GM21526 (cell line): ENCODE data around the gene SYT7.

ENCODE experiments used
- ATAC-seq: cut with Tn5 transposase; IDR thresholded peaks from one replicate; pipeline ENCODE4 v1.9.1; 2021; ENCODE audit warnings: moderate library complexity; ENCODE audit not compliant: unreplicated experiment, low FRiP score

Gene SYT7

DNA sequence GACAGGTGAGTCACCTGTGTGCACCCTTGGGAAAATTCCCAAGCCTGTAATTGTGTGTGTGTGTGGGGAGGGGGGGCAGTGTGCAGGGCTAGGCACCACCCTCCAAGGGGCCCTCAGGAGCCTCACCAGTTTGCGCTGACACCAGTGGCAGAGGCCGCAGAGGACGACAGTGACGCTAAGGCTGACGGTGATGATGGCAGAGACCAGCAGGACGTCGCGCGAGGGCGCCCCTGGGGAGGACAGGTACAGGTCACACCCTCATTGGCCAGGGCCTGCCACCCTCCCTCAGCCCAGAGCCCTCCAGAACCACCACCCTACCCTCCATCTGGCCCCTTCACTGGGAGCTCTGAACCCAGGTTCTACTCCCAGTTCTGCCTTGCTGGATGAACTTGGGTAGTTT lies 24.9 kb downstream of the SYT7 start:
- ATAC-seq = no peak

GRCh38 chr11:61555051-61555969 lies 25.6 kb downstream of the SYT7 start:
- ATAC-seq = no peak

DNA sequence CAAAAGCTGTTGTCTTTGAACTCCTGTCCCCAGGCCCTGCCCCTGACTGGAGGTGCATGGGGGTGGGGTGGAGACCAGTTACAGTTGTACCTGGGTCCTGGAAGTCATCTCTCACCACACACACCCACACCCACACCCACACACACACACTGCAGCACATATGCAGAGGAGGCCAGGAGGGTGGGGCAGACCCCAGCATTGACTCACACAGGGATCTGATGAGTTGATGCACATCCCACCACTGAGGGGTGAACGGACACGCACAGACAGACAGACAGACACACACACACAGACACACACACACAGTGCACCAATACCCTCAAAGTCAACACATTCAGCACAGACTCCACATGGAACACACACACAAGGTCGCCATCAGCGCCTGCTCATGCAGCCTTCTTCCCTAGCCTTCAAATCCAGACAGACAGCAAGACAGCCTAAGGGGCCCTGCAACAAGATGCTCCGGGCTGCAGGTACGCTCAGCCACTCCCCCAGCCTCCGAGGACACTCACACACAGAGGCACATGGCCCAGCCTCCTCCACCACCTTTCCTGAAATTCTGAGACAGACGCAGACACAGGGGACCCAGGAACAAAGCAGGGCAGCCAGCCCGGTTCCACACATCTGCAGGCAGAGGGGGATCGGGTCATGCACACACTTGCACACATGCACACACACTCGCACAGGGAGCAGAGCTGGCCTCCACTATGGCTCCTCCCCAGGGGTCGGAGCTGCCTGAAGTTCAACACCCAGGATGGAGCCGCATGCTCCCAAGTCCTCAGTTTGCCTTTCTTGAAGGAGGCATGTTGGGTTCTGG lies 26.5 kb downstream of the SYT7 start:
- ATAC-seq = no peak

GRCh38 chr11:61553373-61554171 lies 27.3 kb downstream of the SYT7 start:
- ATAC-seq = no peak

DNA sequence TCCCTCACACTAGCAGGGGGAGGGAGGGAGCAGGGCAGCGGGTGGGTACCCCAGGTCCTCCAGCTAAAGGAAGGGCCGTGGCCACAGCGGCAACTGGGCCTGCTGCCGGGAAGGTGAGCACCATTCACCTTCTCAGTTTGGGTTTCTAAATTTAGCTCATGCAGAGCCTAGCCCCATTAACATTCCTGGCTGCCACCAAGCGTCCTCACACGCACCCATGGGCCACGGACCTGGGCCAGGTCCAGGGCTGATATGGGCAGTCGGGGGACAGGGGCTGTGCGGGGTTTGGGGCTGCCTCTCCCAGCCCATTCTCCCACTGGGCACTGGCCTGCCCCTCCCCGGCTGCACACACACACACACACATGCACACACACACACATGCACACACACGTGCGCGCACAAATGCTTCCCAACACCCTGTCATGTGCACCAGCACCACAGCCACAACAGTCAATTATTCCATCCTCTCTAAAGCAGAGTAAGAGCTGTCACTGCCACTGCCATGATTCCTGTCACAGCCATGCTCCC lies 28.7 kb downstream of the SYT7 start:
- no peak for ATAC-seq

DNA sequence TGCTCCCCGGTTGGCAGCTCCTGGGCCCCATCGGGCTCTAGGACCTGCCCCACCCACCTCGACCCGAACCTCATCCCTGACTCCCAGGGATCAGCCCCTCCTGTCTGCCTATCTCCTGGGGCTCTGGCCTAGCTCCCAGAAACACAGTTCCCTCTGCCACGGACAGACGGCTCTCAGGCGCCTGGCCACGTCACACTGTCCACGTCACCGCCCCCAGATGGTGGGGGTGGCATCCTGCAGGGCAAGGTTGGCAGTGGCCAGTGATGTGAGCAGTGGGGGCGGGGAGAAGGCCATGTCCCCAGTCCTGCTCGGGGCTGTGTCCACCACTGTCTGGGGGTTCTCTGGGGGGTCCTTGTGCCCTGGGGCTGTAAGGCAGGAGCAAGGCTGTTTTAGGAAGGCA lies 29.2 kb downstream of the SYT7 start:
- no peak for ATAC-seq

DNA sequence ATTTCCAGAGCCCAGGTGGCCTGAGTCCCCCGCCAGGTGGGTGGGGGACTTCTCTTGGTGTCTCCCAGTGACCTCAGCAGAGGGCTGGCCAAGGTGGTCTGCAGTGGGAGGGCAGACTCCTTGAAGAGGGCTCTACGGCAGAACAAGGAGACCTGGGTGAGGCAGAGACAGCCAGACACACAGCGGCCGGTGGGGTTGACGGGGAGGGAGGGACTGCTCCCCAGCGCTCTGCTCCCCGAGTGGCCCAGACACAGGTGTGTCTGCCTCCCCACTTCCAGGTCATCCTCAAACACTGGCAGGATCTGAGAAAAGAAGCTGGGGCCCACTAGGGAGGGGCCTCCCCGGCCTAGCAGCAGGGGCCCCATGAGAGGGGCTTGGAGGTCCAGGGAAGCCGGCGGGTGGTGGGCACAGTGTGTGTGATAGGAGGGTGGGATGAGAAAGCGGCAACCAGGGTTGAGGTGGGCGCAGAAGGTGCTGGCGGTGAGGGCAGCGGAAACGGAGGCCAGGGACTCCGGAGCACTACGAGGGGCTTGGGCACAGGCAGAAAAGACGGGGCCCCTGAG lies 30.1 kb downstream of the SYT7 start:
- ATAC-seq = no peak

- ATAC-seq = no peak
Observed at GRCh38 chr11:61549662-61550568, 31.0 kb downstream of the SYT7 start.

GRCh38 chr11:61549177-61549576 lies 31.7 kb downstream of the SYT7 start:
- ATAC-seq = no peak

GRCh38 chr11:61547246-61547645 lies 33.6 kb downstream of the SYT7 start:
- no peak for ATAC-seq

- ATAC-seq = no peak
Observed at GRCh38 chr11:61546663-61547062, 34.2 kb downstream of the SYT7 start.

DNA sequence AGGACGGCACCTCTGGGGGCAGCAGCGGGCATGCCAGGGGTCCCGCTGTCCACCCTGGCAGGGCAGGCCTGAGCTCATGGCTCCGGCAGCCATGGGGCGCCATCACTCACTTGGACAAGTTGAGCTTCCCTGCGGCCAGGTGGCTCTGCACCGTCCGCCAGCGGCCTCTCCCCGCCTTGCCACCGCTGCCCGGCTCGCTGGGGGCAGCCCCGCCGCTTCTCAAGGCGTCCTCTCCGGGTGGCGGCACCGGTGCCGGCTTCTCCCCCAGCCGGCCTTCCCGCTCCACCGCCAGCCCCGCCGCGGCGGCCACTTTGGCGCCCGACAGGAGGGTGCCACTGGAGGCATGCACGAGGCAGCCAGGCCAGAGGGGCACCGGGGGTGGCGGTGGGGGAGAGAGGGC lies 35.0 kb downstream of the SYT7 start:
- ATAC-seq = no peak

DNA sequence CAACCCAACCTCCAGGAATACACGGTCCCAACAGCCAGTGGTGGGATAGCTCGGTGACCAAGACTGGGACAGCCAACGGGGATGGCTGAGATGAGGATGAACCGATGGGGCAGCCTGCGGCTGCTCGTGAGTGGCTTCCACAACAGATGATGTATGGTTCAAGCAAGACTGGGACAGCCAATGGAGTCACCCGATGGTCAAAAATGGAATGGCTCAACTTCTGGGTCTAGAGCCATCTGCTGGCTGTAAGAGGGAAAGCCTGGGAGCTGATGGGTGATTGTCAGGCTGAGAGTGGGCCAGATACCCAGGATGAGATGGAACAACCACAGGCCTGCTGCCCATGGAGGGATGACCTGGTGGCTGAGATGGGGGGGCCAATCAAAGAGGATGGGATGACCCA lies 35.5 kb downstream of the SYT7 start:
- ATAC-seq = no peak

DNA sequence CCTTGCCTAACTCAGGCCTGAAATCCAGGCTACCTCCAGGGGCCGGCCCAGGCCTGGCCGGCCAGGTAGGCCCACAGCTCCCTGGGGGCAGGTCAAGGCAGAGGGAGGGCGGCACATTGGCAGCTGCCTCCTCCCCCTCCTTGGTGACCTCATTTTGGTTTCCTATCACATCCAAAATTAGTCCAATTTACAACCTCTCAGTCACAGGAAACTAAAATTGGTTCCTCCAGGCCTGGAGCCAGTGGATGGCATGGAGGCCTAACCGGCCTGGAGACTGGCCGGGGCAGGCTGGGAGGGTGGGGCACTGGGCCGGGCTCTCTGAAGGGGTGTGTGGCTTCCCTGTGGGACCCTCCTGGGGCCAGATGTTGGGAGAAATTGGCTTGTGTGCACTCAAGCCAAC lies 36.4 kb downstream of the SYT7 start:
- no peak for ATAC-seq

- ATAC-seq = no peak
Observed at GRCh38 chr11:61543606-61544306, 37.1 kb downstream of the SYT7 start.

- ATAC-seq = no peak
Observed at GRCh38 chr11:61542705-61543104, 38.2 kb downstream of the SYT7 start.

DNA sequence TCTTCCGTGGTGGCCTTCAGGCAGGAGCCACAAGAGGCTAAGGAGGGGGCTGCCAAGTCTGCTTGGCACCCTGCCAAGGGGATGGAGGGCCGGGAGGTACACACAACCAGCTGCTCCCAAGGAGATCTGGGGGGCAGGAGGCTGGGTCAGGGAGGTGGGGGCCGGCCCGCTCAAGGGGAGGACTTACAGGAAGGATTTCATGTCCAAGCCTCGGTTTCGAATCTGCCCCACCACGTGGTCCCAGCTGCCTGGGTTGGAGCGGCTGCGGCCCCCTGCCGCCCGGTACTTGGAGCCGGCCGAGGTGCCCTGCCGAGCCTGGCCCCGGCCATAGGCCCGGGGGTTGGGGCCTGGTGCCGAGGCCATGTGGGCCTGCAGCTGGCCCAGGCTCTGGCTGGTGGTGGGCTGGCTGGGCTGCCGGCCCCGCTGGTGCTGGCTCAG lies 38.8 kb downstream of the SYT7 start:
- ATAC-seq = no peak

- no peak for ATAC-seq
Observed at GRCh38 chr11:61541598-61541997, 39.3 kb downstream of the SYT7 start.

DNA sequence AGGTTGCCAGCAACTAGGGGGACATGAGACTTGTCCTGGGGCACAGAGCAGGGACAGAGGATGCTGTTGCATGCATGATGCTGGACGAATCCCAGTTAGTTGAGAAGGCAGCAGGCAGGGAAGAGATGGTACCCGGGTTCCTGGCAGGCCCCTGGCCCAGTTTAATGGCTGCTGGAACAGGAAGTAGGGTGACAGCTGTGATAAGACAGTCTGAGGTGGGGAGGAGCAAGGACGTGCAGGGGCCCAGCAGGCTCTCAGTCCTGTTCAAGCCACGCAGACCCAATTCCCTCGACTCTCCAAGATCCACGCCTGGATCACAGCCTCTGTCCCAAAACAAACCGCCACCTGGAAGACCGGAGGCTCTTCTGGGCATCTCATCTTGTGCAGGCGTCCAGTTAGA lies 40.3 kb downstream of the SYT7 start:
- no peak for ATAC-seq
